GM23338 (cell line): ENCODE results near the gene IL16.

Experiments
- CREB1 ChIP-seq: fragments of 250-450 bp; sonication (Bioruptor Pico); IDR thresholded peaks from 2 replicates; pipeline ENCODE4 v1.5.0; 2020; ENCODE audit warnings: low read depth, mild to moderate bottlenecking, moderate library complexity
- CTCF ChIP-seq, 2 experiments: fragments of 200-600 bp in 1 of 2; sonication (generic) in 1 of 2; conservative IDR thresholded peaks; 2 replicates each; pipeline versions ENCODE4 v1.5.1 to v1.6.1; 2016 to 2017; ENCODE audit warnings: antibody characterized with exemption in 2 of 2, low read depth in 2 of 2, mild to moderate bottlenecking in 2 of 2, moderate library complexity in 1 of 2
- EZH2 ChIP-seq: fragments of 200-600 bp; sonication (generic); IDR thresholded peaks from one replicate; pipeline ENCODE4 v1.8.0; 2017; ENCODE audit warnings: antibody characterized with exemption, mild to moderate bottlenecking, low read depth; ENCODE audit not compliant: unreplicated experiment
- EZH2phosphoT487 ChIP-seq: fragments of 200-600 bp; sonication (generic); IDR thresholded peaks from one replicate; pipeline ENCODE4 v1.8.1; 2018; ENCODE audit warnings: antibody characterized with exemption; ENCODE audit not compliant: unreplicated experiment
- JUNB ChIP-seq: IDR thresholded peaks from one replicate; pipeline ENCODE4 v1.6.1; 2016; ENCODE audit warnings: antibody characterized with exemption; ENCODE audit not compliant: unreplicated experiment
- NANOG ChIP-seq: IDR thresholded peaks from 2 replicates; pipeline ENCODE4 v1.6.1; 2016; ENCODE audit warnings: antibody characterized with exemption, borderline replicate concordance
- POLR2AphosphoS5 ChIP-seq: IDR thresholded peaks from 2 replicates; pipeline ENCODE4 v1.6.1; 2016; ENCODE audit warnings: antibody characterized with exemption, low read depth
- REST ChIP-seq: IDR thresholded peaks from one replicate; pipeline ENCODE4 v1.6.1; 2018; ENCODE audit warnings: antibody characterized with exemption; ENCODE audit not compliant: unreplicated experiment
- STAT1 ChIP-seq: IDR thresholded peaks from one replicate; pipeline ENCODE4 v1.6.1; 2016; ENCODE audit warnings: antibody characterized with exemption; ENCODE audit not compliant: unreplicated experiment
- ZNF331 ChIP-seq: fragments of 250-450 bp; sonication (Bioruptor Pico); IDR thresholded peaks from 2 replicates; pipeline ENCODE4 v1.5.0; 2020; ENCODE audit warnings: low read depth, mild to moderate bottlenecking, moderate library complexity
- TF ChIP-seq, protein P1 (sequence below): IDR thresholded peaks from 2 replicates; pipeline ENCODE4 v1.6.1; 2016; ENCODE audit warnings: antibody characterized with exemption

- no peak for TF ChIP-seq CTCF (conservative IDR thresholded peaks at IDR 0.05; ENCODE audit: low read depth in 2 of 2)
- TF ChIP-seq, protein P1, sequence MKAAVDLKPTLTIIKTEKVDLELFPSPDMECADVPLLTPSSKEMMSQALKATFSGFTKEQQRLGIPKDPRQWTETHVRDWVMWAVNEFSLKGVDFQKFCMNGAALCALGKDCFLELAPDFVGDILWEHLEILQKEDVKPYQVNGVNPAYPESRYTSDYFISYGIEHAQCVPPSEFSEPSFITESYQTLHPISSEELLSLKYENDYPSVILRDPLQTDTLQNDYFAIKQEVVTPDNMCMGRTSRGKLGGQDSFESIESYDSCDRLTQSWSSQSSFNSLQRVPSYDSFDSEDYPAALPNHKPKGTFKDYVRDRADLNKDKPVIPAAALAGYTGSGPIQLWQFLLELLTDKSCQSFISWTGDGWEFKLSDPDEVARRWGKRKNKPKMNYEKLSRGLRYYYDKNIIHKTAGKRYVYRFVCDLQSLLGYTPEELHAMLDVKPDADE: no peak
- TF ChIP-seq EZH2phosphoT487: no peak
- no peak for TF ChIP-seq EZH2
- no peak for TF ChIP-seq JUNB
- TF ChIP-seq REST: no peak
- TF ChIP-seq CREB1 (CRISPR knock-in tag): no peak
- no peak for TF ChIP-seq ZNF331 (CRISPR knock-in tag)
- TF ChIP-seq POLR2AphosphoS5: no peak
- no peak for TF ChIP-seq NANOG
- TF ChIP-seq STAT1: no peak
Observed at GRCh38 chr15:81227716-81228115, 31.0 kb downstream of the IL16 start.
